SKM-1 treated with dmso at 0.1 percent for 144 hours (cell line): ENCODE measurements around the gene MYO10.
A peak's percentile ranks its signal among the peaks of the same experiment; 100 is the strongest.
"Not testable (repeated sequence)": the region's sequence is repeated elsewhere in the genome, so short reads cannot be mapped to it uniquely, and the experiment has no call there.

Experiments
- DNase-seq: peaks from one replicate; lab custom pipeline; 2025; ENCODE audit not compliant: unreplicated experiment; lab: John Stamatoyannopoulos, UW

Gene MYO10

GRCh38 chr5:16750445-16750844 lies 185.6 kb downstream of the MYO10 start:
- no peak for DNase-seq

GRCh38 chr5:16749626-16750025 lies 186.5 kb downstream of the MYO10 start:
- DNase-seq, result no peak

GRCh38 chr5:16744164-16744880 lies 191.8 kb downstream of the MYO10 start:
- DNase-seq, result no peak

- DNase-seq, result no peak
Measured at GRCh38 chr5:16742938-16743337, 193.2 kb downstream of the MYO10 start.

- no peak for DNase-seq
Measured at GRCh38 chr5:16740811-16741392, 195.2 kb downstream of the MYO10 start.

- no peak for DNase-seq
Measured at GRCh38 chr5:16740066-16740810, 195.8 kb downstream of the MYO10 start.

GRCh38 chr5:16738393-16738792 lies 197.7 kb downstream of the MYO10 start:
- not testable (repeated sequence) for DNase-seq

GRCh38 chr5:16737620-16738364 lies 198.3 kb downstream of the MYO10 start:
- DNase-seq, result no peak

- no peak for DNase-seq
Measured at GRCh38 chr5:16737209-16737608, 198.9 kb downstream of the MYO10 start.

GRCh38 chr5:16736158-16736995 lies 199.7 kb downstream of the MYO10 start:
- no peak for DNase-seq

- DNase-seq, result no peak
Measured at GRCh38 chr5:16735101-16736060, 200.7 kb downstream of the MYO10 start.

GRCh38 chr5:16733331-16734006 lies 202.6 kb downstream of the MYO10 start:
- DNase-seq, result no peak

GRCh38 chr5:16732356-16732755 lies 203.7 kb downstream of the MYO10 start:
- DNase-seq, result no peak

- peak; percentile 45 for DNase-seq
Measured at GRCh38 chr5:16727755-16728325, 208.2 kb downstream of the MYO10 start.

- no peak for DNase-seq
Measured at GRCh38 chr5:16726538-16726946, 209.5 kb downstream of the MYO10 start.

GRCh38 chr5:16725575-16725974 lies 210.5 kb downstream of the MYO10 start:
- no peak for DNase-seq

GRCh38 chr5:16723821-16724220 lies 212.3 kb downstream of the MYO10 start:
- DNase-seq, result no peak

GRCh38 chr5:16722097-16722495 lies 214.0 kb downstream of the MYO10 start:
- DNase-seq, result no peak
